Measurements from ENCODE around the gene BAIAP3.

BAIAP3 gene

DNA sequence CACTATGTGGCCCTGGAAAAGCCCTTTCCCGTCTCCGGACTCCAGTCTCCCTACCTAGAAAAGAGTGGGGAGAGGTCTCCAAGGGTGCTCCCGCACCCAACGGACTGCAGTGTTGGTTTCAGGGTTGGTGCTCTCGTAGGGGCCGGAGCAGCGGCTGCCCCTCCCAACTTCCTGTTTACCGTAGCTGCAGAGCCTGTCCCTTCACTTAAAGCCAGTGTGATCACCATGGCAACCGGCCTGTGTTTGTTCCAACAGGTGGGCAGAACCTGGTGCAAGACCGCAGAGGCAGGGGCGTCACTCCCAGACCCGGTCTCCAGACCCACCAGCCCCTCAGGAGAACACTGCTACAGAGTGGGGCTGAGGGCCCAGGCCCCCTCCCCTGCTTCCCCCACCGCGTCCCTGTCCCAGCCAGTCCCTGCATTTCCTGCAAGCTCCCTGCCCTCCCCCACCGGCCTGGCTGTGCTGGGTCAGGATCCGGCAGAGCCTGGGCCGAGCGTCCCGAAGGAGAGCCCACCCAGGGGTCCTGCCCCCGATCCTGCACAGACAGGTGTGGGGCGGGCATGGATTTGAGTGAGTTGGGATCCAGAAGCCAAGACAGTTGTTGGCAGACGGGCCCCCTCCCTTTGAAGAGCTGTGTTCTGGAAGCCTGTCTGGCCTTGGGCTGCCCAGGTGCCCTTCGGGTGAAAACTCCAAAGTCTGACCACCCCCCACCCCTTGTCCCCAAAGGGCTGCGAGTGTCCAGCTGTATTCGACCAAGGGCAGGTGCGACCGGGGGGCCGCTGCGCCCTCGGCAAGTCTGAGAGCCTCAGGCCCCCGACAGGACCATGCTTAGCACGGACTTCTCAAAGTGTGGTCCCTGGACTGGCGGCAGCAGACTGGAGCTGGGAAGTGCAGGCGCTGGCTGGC, 1.5 kb upstream of the BAIAP3 start:
- no peak for DNase-seq (ENCODE audit: low read depth in 2 of 2, low spot score in 1 of 2)

DNA sequence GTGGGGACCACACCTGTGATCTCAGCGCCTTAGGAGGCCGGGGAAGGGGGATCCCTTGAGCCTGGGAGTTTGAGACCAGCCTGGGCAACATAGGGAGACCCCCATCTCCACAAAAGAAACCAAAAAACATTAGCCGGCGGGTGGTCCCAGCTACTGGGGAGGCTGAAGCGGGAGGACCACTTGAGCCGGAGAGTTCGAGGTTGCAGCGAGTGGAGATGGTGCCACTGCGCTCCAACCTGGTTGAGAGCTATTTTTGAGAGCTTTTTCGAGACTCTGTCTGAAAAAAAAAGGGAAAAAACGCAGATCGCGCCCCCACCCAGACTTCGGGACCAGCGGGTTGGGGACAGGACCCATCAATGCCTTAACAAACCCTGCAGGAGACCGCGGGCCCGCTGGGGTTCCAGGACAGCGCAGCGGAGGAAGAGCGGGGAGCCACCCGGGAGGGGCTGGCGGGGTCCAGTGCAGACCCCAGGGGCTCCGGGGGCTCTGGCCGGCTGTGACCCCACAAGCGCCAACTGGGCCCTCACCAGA, 762 bp upstream of the BAIAP3 start:
- DNase-seq (ENCODE audit: low read depth in 2 of 2, low spot score in 1 of 2): no peak

DNA sequence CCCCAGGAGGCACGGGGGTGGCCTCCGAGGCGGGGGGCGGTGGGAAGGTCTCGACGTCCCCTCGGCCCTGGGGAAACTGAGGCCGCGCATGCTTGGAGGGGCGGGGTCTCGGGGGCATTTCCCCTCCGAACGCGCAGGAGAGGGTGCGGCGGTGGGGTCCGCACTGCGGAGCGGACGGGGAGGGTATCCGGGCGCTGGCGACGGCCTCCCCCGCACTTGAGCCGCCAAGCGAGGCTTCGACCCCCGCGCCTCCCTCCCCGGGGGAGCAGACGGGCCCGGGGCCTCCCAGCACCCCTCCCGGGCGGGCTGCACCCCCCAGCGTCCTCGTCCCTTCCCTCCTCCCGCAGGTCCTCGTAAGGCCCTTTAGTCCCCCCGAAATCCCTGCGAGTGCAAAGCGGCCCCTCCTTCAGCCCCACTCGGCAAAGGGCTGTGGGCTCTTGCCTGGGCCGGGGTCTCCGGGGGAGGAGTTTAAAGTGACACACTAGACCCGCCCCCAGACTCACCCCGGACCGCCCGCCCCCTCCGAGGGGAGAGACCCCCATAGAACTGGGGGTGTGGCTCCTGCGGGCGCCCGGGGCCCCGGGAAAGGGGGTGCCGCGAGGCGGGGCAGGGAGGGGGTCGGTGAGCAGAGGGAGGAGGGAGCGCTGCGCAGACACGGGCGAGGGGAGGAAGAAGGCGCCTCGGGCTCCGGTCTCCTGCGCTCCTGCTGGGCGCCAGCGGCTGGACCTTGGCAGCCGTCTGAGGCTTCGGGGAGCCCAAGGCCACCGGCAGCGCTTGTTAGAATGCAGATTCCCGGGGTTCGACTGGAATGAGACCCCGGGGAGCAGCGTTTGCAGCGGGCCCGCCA, 632 bp downstream of the BAIAP3 start:
- DNase-seq (ENCODE audit: low read depth in 2 of 2, low spot score in 1 of 2): no peak

DNA sequence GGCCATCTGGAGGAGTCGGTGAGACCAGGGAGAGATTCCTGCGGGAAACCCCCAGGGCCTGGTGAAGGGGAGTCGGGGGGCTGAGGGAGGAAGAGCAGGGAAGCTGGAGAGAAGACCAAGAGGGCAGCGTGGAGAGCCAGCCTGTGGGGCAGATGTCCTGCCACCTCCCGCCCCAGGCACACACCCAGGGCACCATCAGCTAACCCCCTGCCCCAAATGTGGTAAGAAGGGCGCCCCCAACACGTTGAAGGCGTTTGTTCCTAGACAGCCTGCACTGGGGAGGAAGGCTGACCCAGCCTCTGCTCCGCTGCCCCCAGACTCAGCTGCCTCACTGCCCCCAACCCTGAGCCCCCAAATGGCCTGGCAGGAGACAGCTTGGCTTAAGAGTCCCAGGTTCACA, 1.3 kb downstream of the BAIAP3 start:
- no peak for DNase-seq (ENCODE audit: low read depth in 2 of 2, low spot score in 1 of 2)

DNA sequence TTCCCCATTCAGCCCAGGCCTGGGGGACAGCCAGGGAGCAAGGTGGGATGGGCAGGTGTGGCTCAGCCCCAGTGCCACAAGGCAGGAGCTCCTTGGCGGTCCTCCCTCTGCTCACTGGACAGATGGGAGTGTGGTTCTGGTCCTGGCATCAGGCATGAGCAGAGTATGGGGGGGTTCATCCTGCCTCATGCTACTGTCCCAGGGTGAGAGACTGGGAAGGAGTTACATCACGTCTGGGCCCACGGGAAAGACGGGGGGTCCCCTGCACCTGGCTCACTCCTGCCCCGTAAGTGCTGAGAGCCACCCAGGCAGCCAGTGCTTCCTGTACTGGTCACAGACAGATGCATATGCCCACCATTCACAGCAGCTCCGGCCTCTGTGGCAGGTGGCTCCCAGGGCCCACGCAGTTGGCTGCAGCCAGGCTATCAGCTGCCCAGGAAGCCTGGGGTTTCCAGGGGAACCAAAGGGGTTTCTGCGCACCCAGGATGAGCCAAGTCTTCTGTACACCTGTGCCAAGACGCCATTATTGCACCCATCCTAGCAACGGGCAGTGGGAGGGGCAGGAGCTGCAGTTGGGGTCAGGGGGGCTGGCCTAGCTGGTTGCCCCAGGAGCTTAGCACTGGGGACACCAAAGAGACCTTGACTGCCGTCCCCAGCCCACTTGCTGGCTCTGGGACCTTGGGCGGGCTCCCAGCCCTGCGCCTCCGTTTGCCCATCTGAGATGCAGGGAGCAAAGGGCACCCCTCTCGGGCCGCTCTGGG, 1.9 kb downstream of the BAIAP3 start:
- DNase-seq (ENCODE audit: low read depth in 2 of 2, low spot score in 1 of 2): no peak

DNA sequence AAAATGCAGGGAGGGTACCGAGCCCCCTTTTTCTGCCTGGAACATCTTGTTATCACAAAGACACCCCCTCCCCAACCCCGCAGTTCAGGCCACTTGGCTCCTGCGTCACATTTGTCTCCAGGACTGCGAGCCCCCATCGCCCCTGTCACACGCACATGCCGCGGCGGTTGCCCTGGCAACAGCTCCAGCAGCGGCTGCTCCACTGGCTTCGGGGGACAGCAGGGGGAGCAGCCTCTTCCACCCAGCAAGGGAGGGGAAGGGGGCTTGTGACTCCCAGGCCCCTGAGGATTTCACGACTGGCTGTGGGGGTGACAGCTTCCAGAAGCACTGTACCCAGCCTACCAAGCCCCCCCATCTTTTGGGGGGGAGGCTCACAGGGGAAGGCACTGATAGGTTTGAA, 2.6 kb downstream of the BAIAP3 start:
- DNase-seq (ENCODE audit: low read depth in 2 of 2, low spot score in 1 of 2): no peak

DNA sequence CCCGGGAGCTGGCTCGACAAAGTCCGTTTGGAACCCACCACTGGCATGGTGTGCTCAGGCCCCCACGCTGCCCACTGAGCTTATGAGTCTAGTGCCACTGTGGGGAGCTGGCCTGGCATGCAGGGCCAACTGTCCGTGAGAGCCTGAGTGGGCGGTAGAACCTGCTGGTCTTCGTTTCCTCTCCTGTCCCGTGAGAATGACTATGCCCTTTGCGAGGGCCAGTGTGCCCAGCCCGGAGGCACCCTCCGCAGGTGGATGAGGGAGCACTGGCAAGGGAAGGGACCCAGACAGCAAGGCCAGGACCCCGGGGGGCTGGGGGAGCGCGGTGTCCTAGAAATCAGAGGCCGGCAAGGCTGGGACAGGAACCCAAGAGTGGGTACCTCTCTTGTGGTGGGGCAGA, 3.2 kb downstream of the BAIAP3 start:
- no peak for DNase-seq (ENCODE audit: low read depth in 2 of 2, low spot score in 1 of 2)

DNA sequence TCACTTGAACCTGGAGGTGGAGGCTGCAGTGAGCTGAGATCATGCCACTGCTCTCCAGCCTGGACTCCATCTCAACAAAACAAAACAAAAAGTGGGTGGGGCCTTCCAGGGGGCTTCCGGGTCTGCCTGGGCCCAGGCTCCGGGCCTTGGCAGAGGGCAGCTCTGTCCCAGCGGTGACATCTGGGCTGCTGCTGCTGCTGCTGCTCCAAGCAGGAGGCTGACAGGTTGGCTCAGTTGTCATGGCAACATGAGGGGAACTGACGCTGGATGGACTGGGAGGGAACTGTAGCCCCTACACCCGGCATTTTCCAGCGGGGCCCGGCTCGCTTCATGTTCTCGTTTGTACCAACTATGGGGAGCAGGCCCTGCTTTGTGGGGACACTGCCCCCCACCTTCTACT, 4.0 kb downstream of the BAIAP3 start:
- DNase-seq (ENCODE audit: low read depth in 2 of 2, low spot score in 1 of 2): no peak

DNA sequence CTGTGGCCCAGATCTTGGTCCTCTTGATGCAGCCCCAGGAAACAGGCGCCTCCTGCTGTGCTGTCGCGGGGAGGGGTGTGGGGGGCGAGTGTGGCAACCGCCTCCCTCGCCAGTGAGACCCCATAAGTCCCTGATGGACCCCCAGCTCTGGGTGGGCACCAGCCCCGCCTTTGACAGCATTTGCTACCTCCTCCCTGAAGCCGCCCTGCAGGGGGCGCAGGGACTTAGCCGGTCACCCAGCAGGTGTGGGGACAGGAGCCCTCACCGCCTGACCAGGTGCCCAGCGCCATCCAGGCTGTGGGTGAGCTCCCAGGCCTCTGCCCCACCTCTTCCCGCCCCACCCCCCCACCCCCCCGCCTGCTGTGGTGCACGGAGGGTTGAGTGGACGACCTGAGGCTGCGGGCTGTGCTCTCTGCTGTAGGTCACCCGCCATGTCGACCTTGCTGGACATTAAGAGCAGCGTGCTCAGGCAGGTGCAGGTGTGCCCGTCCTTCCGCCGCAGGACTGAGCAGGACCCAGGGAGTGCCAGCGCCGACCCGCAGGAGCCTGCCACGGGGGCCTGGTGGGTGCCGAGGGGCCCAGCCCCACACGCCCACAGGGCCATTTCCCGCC, 4.8 kb downstream of the BAIAP3 start:
- DNase-seq (ENCODE audit: low read depth in 2 of 2, low spot score in 1 of 2): no peak

DNA sequence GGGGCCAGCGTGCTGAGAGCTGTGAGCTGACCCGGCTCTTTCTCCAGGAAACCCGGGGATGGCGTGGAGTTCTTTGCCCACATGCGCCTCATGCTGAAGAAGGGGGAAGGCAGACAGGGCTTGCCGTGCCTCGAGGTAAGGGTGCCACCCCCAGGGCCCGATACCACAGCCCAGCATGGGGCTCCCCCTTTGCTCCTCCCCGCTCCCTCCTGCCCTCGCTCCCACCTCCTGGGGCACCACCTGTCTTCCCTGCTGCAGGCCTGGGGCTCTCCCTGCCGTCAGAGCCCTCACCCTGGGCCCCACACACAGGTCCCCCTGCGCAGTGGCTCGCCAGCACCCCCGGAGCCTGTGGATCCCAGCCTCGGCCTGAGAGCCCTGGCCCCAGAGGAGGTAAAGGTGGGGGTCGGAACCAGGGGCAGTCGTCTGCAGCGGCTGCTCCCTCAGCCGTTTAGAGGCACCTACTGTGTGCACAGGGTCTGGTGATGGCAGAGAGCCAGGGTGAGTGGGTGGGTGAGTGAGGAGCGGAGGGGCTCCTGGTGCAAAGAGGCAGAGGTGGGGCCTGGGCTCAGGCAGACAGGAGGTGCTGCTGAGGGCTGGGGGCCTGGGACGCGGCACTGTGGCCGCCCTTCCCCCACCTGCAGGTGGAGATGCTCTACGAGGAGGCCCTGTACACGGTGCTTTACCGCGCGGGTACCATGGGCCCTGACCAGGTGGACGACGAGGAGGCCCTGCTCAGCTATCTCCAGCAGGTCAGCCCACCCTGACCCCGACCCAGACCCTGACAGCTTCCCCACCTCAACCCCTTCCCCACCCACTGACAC, 5.6 kb downstream of the BAIAP3 start:
- DNase-seq (ENCODE audit: low read depth in 2 of 2, low spot score in 1 of 2): no peak

DNA sequence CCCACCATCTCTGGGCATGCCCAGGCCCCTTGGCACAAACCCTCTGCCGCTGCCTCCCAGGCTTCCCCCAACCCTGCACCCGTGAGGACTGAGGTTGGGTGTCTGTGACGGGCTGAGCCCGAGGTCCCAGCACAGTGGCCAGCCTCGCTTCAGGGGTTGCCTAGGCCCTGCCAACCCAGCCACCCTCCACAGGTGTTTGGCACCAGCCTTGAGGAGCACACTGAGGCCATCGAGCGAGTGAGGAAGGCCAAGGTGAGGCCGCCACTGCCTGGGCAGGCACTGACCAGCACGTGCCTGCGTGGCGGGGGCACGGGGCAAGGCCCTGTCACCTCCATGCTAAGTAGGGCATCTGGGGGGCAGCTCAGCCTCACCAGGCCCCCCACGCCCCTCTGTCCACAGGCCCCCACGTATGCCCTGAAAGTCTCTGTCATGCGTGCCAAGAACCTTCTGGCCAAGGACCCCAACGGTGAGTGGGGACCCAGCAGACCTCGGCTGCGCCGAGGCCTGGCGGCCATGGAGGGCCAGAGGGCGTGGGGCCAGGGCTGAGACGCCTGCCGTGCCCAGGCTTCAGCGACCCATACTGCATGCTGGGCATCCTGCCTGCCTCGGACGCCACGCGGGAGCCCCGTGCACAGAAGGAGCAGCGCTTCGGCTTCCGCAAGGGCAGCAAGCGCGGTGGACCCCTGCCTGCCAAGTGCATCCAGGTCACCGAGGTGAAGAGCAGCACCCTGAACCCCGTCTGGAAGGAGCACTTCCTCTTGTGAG, 7.5 kb downstream of the BAIAP3 start:
- no peak for DNase-seq (ENCODE audit: low read depth in 2 of 2, low spot score in 1 of 2)

DNA sequence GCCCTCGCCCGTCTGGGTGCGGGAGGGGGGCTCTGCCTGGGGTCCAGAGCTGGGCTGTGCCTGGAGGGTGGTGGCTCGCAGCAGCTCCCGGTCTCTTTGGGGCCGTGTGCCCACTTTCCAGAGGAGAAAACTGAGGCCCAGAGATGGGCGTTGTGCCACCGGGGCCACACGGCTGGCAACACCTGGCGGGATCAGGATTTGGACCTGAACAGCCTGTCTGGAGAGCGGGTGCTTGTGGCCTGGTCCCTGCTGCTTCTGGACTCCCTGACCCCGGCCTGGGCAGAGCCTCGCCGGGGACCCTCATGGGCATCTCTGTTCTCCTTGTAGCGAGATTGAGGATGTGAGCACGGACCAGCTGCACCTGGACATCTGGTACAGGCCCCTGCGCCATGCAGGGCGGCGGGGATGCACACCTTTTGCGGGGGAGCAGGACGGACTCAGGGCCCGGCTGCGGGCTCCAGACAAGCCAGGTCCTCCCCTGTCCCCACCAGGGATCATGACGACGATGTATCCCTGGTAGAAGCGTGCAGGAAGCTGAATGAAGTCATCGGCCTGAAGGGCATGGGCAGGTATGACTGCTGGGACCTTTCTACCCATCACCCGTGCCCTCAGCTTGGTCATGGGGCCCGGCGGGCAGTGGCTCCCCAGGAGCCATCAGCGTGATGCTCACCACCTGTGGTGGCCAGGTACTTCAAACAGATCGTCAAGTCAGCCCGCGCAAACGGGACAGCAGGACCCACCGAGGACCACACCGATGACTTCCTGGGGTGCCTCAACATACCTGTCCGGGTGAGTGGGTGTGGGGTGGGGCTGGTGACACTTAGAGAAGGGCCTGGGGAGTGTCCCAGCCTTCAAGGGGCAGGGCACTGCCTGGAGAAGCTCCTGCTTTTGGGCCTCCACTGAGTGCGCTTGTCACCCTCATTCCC, 8.3 kb downstream of the BAIAP3 start:
- no peak for DNase-seq (ENCODE audit: low read depth in 2 of 2, low spot score in 1 of 2)

DNA sequence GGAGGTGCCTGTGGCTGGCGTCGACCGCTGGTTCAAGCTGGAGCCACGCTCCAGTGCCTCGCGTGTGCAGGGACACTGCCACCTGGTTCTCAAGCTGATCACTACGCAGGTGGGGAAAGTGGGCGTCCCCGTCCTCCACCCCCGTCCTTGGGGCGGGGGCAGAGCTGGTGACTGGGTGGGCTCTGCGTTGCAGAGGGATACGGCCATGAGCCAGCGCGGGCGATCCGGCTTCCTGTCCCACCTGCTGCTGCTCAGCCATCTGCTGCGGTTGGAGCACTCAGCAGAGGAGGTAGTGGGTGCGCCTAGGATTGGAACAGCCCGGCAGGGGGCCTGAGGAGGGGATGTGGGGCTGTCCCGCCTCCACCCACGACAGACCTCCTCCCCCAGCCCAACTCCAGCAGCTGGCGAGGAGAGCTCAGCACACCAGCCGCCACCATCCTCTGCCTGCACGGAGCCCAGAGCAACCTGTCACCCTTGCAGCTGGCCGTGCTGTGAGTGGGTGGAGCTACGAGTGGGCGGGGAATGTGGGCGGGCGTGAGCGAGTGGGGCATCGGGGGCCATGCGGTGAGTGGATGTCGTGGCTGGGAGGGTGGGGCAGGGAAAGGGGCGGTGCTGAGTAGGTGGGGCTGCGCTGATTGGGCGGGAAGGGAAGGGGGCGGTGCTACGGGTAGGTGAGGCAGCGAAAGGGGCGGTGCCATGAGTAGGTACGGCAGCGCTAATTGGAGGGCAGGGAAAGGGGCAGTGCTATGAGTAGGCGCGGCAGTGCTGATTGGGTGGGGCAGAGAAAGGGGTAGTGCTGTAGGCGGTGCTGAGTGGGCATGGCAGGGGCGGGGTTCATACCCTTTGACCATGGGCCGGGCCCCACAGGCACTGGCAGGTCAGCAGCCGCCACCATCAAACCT, 9.3 kb downstream of the BAIAP3 start:
- DNase-seq (ENCODE audit: low read depth in 2 of 2, low spot score in 1 of 2): peak; percentile 86 to 90

DNA sequence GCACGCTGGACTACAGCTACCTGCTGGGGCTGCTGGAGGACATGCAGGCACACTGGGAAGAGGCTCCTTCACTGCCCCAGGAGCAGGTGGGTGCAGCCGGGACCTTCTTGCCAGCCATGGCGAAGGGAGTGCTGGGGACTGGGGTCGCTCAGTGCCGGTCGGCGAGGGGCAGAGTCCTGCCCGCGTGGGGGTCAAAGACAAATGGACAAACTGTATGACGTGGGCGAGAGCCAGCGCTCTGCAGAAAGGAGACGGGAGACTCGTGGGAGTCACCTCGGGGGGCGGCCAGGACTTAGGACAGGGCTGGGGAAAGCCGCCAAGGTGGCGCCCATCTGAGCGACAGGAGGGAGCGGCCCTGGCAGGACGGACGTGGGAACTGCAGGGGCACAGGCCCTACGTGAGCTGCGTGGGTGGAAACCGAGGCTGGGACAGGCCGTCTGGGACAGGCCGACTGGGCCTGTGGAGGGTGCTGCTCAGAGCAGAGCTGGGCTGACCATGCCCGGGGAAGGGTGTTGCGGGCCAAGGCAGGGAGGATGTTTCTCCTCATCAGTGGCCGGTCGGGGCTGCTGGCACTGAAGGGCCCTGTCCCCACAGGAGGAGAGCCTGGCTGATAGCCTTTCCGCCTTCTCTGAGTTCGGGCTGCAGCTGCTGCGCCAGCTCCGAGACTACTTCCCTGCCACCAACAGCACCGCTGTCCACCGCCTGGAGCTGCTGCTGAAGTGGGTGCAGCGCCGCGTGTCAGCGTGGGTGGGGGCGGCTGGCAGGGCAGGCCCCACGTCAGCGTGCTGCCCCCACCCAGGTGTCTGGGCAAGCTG, 10.2 kb downstream of the BAIAP3 start:
- DNase-seq (ENCODE audit: low read depth in 2 of 2, low spot score in 1 of 2): no peak

DNA sequence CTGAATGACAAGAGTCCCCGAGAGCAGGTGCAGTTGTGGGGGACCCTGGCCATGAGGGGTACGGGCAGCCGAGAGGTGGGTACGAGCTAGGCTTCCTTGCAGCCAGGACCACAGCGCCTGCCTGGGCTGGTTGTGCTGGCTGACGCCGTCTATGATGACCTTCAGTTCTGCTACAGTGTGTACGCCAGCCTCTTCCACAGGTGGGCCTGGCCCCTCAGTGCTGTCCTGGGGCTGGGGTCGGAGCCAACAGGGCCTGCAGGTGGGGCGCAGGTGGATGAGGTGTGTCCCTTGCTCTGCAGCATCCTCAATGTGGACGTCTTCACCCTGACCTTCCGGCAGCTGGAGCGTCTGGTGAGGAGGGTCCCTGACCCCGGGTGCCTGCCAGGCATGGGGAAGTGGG, 11.1 kb downstream of the BAIAP3 start:
- DNase-seq (ENCODE audit: low read depth in 2 of 2, low spot score in 1 of 2): no peak

DNA sequence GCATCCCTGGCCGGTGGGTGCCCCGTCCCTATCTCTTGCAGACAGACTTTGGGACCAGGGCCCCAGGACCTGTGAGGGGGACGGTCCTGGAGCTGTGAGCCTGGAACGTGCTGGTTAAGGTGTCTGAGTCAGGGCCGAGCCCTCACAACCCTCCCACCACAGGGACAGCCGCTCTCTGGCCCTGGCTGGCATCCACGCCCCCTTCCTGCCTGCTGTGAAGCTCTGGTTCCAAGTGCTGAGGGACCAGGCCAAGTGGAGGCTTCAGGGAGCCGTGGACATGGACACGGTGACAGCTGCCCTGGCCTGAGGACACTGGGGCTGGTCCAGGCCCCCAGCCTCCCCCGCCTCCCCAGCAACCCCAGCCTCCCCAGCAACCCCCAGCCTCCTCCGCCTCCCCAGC, 11.6 kb downstream of the BAIAP3 start:
- DNase-seq (ENCODE audit: low read depth in 2 of 2, low spot score in 1 of 2): no peak
